ENCODE measurements around the gene SLC35F3.

GRCh38 chr1:233960386-233960785, 55.9 kb downstream of the SLC35F3 start:
- TF ChIP-seq POLR2A (IDR thresholded peaks at IDR 0.05; ENCODE audit: low read depth, low read length) (no peak), POLR2AphosphoS5 (IDR thresholded peaks at IDR 0.05; ENCODE audit: low read depth, low read length) (no peak), TAF1 (IDR thresholded peaks at IDR 0.05; ENCODE audit: borderline replicate concordance, low read depth, low read length) (no peak)
